Mesothelial cell of epicardium (in vitro differentiated cells): Measurements from ENCODE around the gene ARHGEF12. TPM values are rescaled to one million over a fixed set of nuclear protein-coding genes. Genes with fewer than 3 reads are reported as not detected.

Experiments
- DNase-seq, 2 experiments: peaks; one replicate each; pipeline ENCODE4 v3.0.0; 2021; ENCODE audit warnings: low spot score in 2 of 2; ENCODE audit not compliant: unreplicated experiment in 2 of 2
- H3K27ac Mint-ChIP-seq: 2 replicates; pipeline ENCODE4 v1.8.0; 2021; ENCODE audit warnings: mixed read lengths
- H3K27me3 Mint-ChIP-seq: 2 replicates; pipeline ENCODE4 v1.8.0; 2021; ENCODE audit warnings: low read depth, mixed read lengths
- H3K36me3 Mint-ChIP-seq: 2 replicates; pipeline ENCODE4 v1.8.0; 2021; ENCODE audit warnings: mixed read lengths
- H3K4me1 Mint-ChIP-seq: 2 replicates; pipeline ENCODE4 v1.8.0; 2021; ENCODE audit warnings: mixed read lengths
- H3K4me3 Mint-ChIP-seq: 2 replicates; pipeline ENCODE4 v1.8.0; 2021; ENCODE audit warnings: mild to moderate bottlenecking, moderate library complexity, mixed read lengths
- H3K9me3 Mint-ChIP-seq: 2 replicates; pipeline ENCODE4 v1.8.0; 2021; ENCODE audit warnings: mixed read lengths
- CTCF ChIP-seq: fragments of 200-600 bp; sonication (generic); IDR thresholded peaks from one replicate; pipeline ENCODE4 v1.5.0; 2021; ENCODE audit warnings: antibody characterized with exemption; ENCODE audit not compliant: unreplicated experiment
- total RNA-seq: library from RNA; stranded (reverse); gene quantifications from 3 replicates; pipeline ENCODE4 v1.2.1, GENCODE V29; 2021

Gene ARHGEF12
- total RNA-seq, 1 donor from 2014 or later = 86.0 TPM

DNA sequence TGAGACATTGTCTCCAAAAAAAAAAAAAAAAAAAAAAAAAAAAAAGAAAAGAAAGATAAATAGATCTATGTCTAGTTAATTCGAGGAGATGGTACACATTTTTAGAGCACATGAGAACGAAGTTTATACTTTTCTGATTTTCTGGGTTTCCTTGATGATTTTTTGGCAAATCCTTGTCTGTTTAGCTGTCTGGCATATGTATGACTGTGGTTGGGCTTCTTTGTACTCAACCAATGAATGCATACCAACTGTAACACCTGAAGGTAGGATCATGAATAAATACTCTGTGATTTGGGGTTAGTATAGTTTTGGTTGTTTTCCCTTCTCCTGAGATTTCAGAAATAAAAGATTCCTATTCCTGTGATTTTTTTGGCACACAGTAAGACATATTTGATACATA, 63.1 kb downstream of the ARHGEF12 start:
- peak overlapping the region; percentile 66 for H3K27ac Mint-ChIP-seq
- no peak overlapping the region for H3K4me3 Mint-ChIP-seq
- H3K9me3 Mint-ChIP-seq = peaks cover 12% of the 10 kb centered on the region
- peaks cover 9% of the 10 kb centered on the region for H3K36me3 Mint-ChIP-seq
- DNase-seq = no peak
- H3K27me3 Mint-ChIP-seq = no peaks in the 10 kb centered on the region
- peaks cover 40% of the 10 kb centered on the region for H3K4me1 Mint-ChIP-seq
- no peak for TF ChIP-seq CTCF

DNA sequence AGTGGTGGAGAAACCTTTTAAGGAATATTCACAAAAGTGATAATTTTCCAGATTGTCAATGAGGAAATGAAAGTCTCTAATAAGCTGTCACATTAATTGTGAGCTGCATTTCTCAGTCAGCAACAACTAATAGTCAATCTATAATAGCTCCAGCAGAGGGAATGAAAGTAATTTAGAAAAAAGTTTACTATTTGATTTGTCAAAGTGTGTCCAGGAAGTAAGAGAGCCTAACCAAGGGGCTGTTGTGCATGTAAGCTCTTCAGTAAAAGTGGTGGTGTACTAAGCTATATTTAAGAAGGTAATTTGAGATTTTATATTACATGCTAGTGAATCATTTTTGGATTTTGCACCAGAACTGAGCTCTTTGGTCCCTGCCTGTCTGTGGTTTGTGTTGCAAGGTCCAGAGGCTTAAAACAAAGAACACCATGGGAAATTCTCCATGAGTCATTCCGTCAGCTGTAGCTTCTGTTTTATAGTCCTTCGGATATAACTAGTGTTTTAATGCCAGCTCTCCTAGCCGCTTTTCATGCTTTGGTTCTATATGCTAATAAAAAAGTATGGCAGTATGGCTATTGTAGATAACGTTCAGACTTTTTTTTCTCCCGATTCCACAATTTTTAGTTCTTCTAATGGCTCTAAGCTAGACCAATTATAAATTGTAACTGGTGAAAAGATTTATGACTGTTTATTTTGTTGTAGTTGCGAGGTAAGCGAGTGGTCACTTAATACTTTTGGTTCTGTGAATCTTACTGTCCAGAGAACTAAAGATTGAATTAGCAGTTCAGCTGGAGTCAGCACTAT, 64.6 kb downstream of the ARHGEF12 start:
- Mint-ChIP-seq H3K4me3 (peak overlapping the region; percentile 3), H3K27me3 (no peaks in the 10 kb centered on the region), H3K4me1 (peaks cover 45% of the 10 kb centered on the region), H3K9me3 (peaks cover 5% of the 10 kb centered on the region), H3K36me3 (peaks cover 2% of the 10 kb centered on the region), H3K27ac (peak overlapping the region; percentile 67)
- TF ChIP-seq CTCF = no peak
- no peak for DNase-seq

GRCh38 chr11:120401506-120401905, 65.3 kb downstream of the ARHGEF12 start:
- peaks cover 45% of the 10 kb centered on the region for H3K4me1 Mint-ChIP-seq

DNA sequence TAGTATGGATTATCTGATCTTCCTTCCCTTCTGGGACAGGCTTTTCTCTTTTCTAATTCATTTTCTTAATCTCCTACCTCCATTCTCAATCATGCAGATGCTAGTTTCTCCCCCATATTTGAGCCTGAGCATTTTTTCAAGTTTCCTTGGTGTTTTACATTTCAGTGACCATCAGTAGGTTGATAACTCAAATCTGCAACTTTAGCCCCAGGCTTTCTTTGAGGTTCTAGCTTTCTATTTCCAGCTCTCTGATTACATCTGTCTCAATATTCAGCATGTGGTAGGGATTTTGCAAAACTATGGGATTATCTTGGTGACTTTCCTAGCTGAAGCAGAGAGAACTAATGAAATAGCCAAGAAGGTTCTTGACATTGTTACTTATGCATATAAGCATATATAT, 67.8 kb downstream of the ARHGEF12 start:
- no peak for TF ChIP-seq CTCF
- Mint-ChIP-seq H3K36me3 (no peaks in the 10 kb centered on the region), H3K27ac (no peak overlapping the region), H3K9me3 (no peaks in the 10 kb centered on the region), H3K4me3 (no peak overlapping the region), H3K4me1 (peaks cover 34% of the 10 kb centered on the region), H3K27me3 (no peaks in the 10 kb centered on the region)
- DNase-seq = no peak

More at GRCh38 chr11:120401506-120401905, 65.3 kb downstream of the ARHGEF12 start:
- TF ChIP-seq CTCF = no peak
- H3K4me3 Mint-ChIP-seq = no peak overlapping the region
- H3K27me3 Mint-ChIP-seq = no peaks in the 10 kb centered on the region
- no peak for DNase-seq
- H3K27ac Mint-ChIP-seq = no peak overlapping the region
- no peaks in the 10 kb centered on the region for H3K9me3 Mint-ChIP-seq
- no peaks in the 10 kb centered on the region for H3K36me3 Mint-ChIP-seq

DNA sequence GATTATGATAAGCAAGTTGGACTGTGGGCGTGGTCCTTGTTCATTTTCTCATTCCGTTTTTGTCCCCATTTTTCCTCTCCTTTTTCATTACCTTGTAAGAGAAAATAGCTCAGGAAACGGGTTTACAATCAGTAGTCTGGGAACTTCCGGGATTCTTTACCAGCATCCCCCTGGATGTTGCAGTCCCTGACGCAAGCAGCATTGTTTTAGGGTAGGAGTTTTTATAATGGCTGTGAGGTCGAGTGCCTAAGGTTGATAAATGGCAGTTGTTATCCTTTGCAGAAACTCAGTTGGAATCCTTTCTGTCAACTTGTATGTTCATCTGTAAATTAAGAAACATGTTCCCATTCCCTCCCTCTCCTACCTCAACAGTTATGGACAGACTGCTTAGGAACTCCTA, 68.3 kb downstream of the ARHGEF12 start:
- Mint-ChIP-seq H3K36me3 (peaks cover 5% of the 10 kb centered on the region), H3K4me1 (peaks cover 30% of the 10 kb centered on the region), H3K27me3 (no peaks in the 10 kb centered on the region), H3K9me3 (no peaks in the 10 kb centered on the region), H3K4me3 (no peak overlapping the region), H3K27ac (no peak overlapping the region)
- DNase-seq = no peak
- TF ChIP-seq CTCF = no peak
